DMS114 treated with DMSO at 0.1 percent for 48 hours (cell line): ENCODE results near the gene GLYATL3.

Source experiments
- DNase-seq: peaks from one replicate; lab custom pipeline; 2025; ENCODE audit not compliant: unreplicated experiment; lab: John Stamatoyannopoulos, UW

The GLYATL3 gene

GRCh38 chr6:49513153-49513989 lies 13.6 kb downstream of the GLYATL3 start:
- no peak for DNase-seq

GRCh38 chr6:49514571-49515484 lies 15.1 kb downstream of the GLYATL3 start:
- DNase-seq, result no peak

- DNase-seq, result no peak
Measured at GRCh38 chr6:49515485-49516146, 15.9 kb downstream of the GLYATL3 start.

GRCh38 chr6:49516147-49516505 lies 16.4 kb downstream of the GLYATL3 start:
- no peak for DNase-seq

GRCh38 chr6:49517919-49518318 lies 18.2 kb downstream of the GLYATL3 start:
- DNase-seq, result no peak

- no peak for DNase-seq
Measured at GRCh38 chr6:49519660-49520059, 19.9 kb downstream of the GLYATL3 start.

GRCh38 chr6:49522710-49523593 lies 23.2 kb downstream of the GLYATL3 start:
- DNase-seq, result no peak

GRCh38 chr6:49523901-49524300 lies 24.2 kb downstream of the GLYATL3 start:
- DNase-seq, result no peak

GRCh38 chr6:49524541-49524940 lies 24.8 kb downstream of the GLYATL3 start:
- DNase-seq, result no peak

- no peak for DNase-seq
Measured at GRCh38 chr6:49526598-49526997, 26.9 kb downstream of the GLYATL3 start.

GRCh38 chr6:49527320-49527719 lies 27.6 kb downstream of the GLYATL3 start:
- no peak for DNase-seq

GRCh38 chr6:49528571-49528970 lies 28.8 kb downstream of the GLYATL3 start:
- no peak for DNase-seq

GRCh38 chr6:49530141-49530776 lies 30.5 kb downstream of the GLYATL3 start:
- no peak for DNase-seq

GRCh38 chr6:49531774-49532569 lies 32.2 kb downstream of the GLYATL3 start:
- DNase-seq, result peak; percentile 82

- no peak for DNase-seq
Measured at GRCh38 chr6:49535795-49536194, 36.1 kb downstream of the GLYATL3 start.

- DNase-seq, result no peak
Measured at GRCh38 chr6:49539102-49539501, 39.4 kb downstream of the GLYATL3 start.

- no peak for DNase-seq
Measured at GRCh38 chr6:49540614-49541013, 40.9 kb downstream of the GLYATL3 start.

GRCh38 chr6:49541210-49541724 lies 41.5 kb downstream of the GLYATL3 start:
- no peak for DNase-seq

GRCh38 chr6:49541936-49542335 lies 42.2 kb downstream of the GLYATL3 start:
- no peak for DNase-seq
